ENCODE data around the gene TAS2R38.
"Not testable (repeated sequence)": the region's sequence is repeated elsewhere in the genome, so short reads cannot be mapped to it uniquely, and the experiment has no call there.

TAS2R38 gene

GRCh38 chr7:141991140-141991539, 17.6 kb upstream of the TAS2R38 start:
- H3K27ac ChIP-seq: no peak overlapping the region
- TF ChIP-seq CTCF (IDR thresholded peaks at IDR 0.05) (no peak), ZFX (IDR thresholded peaks at IDR 0.05; ENCODE audit: borderline replicate concordance) (no peak)

GRCh38 chr7:141990011-141990725, 16.6 kb upstream of the TAS2R38 start:
- TF ChIP-seq ZFX (IDR thresholded peaks at IDR 0.05; ENCODE audit: borderline replicate concordance) (no peak), CTCF (IDR thresholded peaks at IDR 0.05) (no peak)
- H3K27ac ChIP-seq: no peak overlapping the region

- H3K27ac ChIP-seq: not testable (repeated sequence)
These were observed 14.2 kb upstream of the TAS2R38 start for GRCh38 chr7:141987803-141988202.

- TF ChIP-seq CTCF (IDR thresholded peaks at IDR 0.05) (no peak), ZFX (IDR thresholded peaks at IDR 0.05; ENCODE audit: borderline replicate concordance) (no peak)
- H3K27ac ChIP-seq: no peak overlapping the region
These were observed 13.3 kb upstream of the TAS2R38 start for GRCh38 chr7:141986923-141987322.

GRCh38 chr7:141985926-141986325, 12.4 kb upstream of the TAS2R38 start:
- H3K27ac ChIP-seq: not testable (repeated sequence)

- H3K27ac ChIP-seq: no peak overlapping the region
- TF ChIP-seq CTCF (IDR thresholded peaks at IDR 0.05): no peak
- TF ChIP-seq ZFX (IDR thresholded peaks at IDR 0.05; ENCODE audit: borderline replicate concordance): no peak
These were observed 6.0 kb upstream of the TAS2R38 start for GRCh38 chr7:141979568-141979967.

GRCh38 chr7:141978351-141978750, 4.8 kb upstream of the TAS2R38 start:
- no peak overlapping the region for H3K27ac ChIP-seq

More at GRCh38 chr7:141978351-141978750, 4.8 kb upstream of the TAS2R38 start:
- no peak for TF ChIP-seq CTCF (IDR thresholded peaks at IDR 0.05)
- no peak for TF ChIP-seq ZFX (IDR thresholded peaks at IDR 0.05; ENCODE audit: borderline replicate concordance)
